ENCODE measurements around the gene NOX3.

NOX3 gene

DNA sequence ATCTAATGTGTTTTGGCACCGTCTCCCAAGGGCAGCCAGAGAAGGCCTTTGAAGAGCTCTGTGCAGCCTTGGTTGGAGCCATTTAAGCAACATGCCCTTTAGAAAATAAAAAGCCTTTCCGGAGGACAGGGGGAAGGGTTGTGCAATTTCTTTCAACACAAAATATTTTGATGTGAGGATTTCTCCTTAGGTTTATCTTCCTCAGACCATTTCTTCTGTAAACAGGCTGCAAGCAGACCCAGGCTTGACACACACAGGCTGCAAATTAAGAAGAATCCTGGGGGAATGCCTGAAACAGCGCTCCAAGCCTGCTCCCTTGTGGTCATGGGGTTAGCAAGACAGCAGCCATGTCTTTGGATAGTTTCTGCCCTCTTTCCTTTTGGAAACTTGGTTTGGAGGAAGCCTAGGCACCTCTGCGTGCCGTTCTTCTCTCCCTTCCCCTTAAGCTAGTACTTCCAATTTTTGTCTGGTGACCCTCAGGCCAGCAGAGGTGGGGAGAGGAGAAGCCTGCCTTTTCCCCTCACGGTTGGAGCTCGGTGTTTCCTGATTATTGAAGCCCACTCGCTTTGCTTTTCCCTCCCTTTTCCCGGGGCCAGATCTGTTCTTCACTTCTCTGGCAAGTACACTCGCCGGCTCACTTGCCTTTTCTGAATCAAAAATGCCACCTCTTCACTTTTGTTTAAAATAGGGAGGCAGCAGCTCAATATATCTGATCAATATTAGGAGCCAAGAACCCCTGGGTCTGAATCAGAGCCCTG lies 39.6 kb upstream of the NOX3 start:
- Histone ChIP-seq H3K9me2 (replicated peaks; ENCODE audit: low read depth, low read length) (no peaks in the 10 kb centered on the region), H3K9ac (ENCODE audit: low read depth, low read length, poor library complexity, severe bottlenecking) (no peak overlapping the region), H3K27me3 (ENCODE audit: insufficient read depth, low read length, poor library complexity, severe bottlenecking) (no peaks in the 10 kb centered on the region), H3K36me3 (ENCODE audit: insufficient read depth, low read length) (no peaks in the 10 kb centered on the region), H3K4me3 (ENCODE audit: low read length, poor library complexity, severe bottlenecking) (no peak overlapping the region), H3F3A (ENCODE audit: low read depth) (no peaks in the 10 kb centered on the region), H3K79me2 (ENCODE audit: insufficient read depth, low read length) (no peaks in the 10 kb centered on the region), H2AFZ (ENCODE audit: low read length) (no peak overlapping the region), H3K9me3 (ENCODE audit: insufficient read depth, low read depth, low read length) (no peaks in the 10 kb centered on the region), H4K20me1 (ENCODE audit: insufficient read depth, low read length, poor library complexity, severe bottlenecking) (no peaks in the 10 kb centered on the region), H3K4me2 (ENCODE audit: low read depth, low read length, poor library complexity, severe bottlenecking) (no peak overlapping the region), H3K4me1 (ENCODE audit: insufficient read depth, low read length, poor library complexity, severe bottlenecking) (no peaks in the 10 kb centered on the region)
- TF ChIP-seq EZH2phosphoT487 (IDR thresholded peaks at IDR 0.05; ENCODE audit: borderline replicate concordance) = no peak
- TF ChIP-seq, protein P1, sequence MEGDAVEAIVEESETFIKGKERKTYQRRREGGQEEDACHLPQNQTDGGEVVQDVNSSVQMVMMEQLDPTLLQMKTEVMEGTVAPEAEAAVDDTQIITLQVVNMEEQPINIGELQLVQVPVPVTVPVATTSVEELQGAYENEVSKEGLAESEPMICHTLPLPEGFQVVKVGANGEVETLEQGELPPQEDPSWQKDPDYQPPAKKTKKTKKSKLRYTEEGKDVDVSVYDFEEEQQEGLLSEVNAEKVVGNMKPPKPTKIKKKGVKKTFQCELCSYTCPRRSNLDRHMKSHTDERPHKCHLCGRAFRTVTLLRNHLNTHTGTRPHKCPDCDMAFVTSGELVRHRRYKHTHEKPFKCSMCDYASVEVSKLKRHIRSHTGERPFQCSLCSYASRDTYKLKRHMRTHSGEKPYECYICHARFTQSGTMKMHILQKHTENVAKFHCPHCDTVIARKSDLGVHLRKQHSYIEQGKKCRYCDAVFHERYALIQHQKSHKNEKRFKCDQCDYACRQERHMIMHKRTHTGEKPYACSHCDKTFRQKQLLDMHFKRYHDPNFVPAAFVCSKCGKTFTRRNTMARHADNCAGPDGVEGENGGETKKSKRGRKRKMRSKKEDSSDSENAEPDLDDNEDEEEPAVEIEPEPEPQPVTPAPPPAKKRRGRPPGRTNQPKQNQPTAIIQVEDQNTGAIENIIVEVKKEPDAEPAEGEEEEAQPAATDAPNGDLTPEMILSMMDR (conservative IDR thresholded peaks at IDR 0.05; ENCODE audit: low read length) = 0 out of 2 replicates have a peak, but pooled peaks have one; percentile 14

DNA sequence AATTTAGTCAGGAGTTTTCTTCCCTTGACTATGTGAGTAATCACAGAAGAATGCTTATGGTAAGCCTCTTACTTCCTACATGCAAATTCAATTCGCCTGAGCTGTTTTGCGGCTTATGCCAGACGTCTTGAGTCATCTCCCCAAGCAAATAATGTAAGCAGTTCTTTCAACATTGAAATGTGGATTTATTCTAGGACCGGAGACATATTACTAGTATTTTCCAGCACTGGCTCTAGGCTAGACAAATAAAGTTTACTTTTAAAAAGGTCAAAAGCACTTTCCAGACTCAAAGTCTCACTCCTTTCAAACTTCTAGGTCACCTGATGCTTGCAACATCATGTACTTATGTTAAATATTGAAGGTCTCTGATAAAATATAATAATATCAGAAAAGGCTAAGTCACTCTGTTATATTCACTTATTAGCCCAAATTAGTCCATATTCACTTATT lies 38.1 kb upstream of the NOX3 start:
- Histone ChIP-seq H4K20me1 (ENCODE audit: insufficient read depth, low read length, poor library complexity, severe bottlenecking) (no peaks in the 10 kb centered on the region), H3F3A (ENCODE audit: low read depth) (no peaks in the 10 kb centered on the region), H3K36me3 (ENCODE audit: insufficient read depth, low read length) (no peaks in the 10 kb centered on the region), H2AFZ (ENCODE audit: low read length) (no peak overlapping the region), H3K4me3 (ENCODE audit: low read length, poor library complexity, severe bottlenecking) (no peak overlapping the region), H3K79me2 (ENCODE audit: insufficient read depth, low read length) (no peaks in the 10 kb centered on the region), H3K27me3 (ENCODE audit: insufficient read depth, low read length, poor library complexity, severe bottlenecking) (no peaks in the 10 kb centered on the region), H3K4me2 (ENCODE audit: low read depth, low read length, poor library complexity, severe bottlenecking) (no peak overlapping the region), H3K9me2 (replicated peaks; ENCODE audit: low read depth, low read length) (no peaks in the 10 kb centered on the region), H3K9me3 (ENCODE audit: insufficient read depth, low read depth, low read length) (no peaks in the 10 kb centered on the region), H3K4me1 (ENCODE audit: insufficient read depth, low read length, poor library complexity, severe bottlenecking) (no peaks in the 10 kb centered on the region), H3K9ac (ENCODE audit: low read depth, low read length, poor library complexity, severe bottlenecking) (no peak overlapping the region)
- no peak for TF ChIP-seq EZH2phosphoT487 (IDR thresholded peaks at IDR 0.05; ENCODE audit: borderline replicate concordance)

DNA sequence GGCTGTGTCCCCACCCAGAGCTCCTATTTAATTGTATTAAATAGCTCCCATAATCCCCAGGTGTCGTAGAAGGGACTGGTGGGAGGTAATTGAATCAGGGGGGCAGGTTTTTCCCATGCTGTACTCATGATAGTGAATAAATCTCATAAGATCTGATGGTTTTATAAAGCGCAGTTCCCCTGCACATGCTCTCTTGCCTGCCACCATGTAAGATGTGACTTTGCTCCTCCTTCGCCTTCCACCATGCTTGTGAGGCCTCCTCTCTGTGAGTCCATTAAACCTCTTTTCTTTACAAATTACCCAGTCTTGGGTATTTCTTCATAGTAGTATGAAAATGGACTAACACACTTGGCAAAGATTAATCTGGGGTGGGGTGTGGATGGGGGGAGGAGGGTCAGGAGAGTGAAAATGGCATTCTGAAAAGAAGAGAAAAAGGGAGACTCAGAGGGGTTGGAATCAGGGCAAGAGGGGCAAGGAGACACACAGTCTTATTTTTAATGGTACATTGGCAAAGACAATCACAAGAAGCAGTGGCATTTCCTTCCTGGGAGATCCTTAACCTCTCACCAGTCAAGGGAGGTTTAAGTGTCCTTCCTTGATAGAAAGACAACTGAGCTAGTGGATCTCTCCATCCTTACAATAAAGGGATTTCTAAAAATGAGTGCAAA lies 37.5 kb upstream of the NOX3 start:
- no peaks in the 10 kb centered on the region for H3K27me3 ChIP-seq (ENCODE audit: insufficient read depth, low read length, poor library complexity, severe bottlenecking)
- no peak for TF ChIP-seq EZH2phosphoT487 (IDR thresholded peaks at IDR 0.05; ENCODE audit: borderline replicate concordance)
- TF ChIP-seq, protein P1 (conservative IDR thresholded peaks at IDR 0.05; ENCODE audit: low read length) = no peak
- no peak overlapping the region for H3K9ac ChIP-seq (ENCODE audit: low read depth, low read length, poor library complexity, severe bottlenecking)
- no peaks in the 10 kb centered on the region for H3K79me2 ChIP-seq (ENCODE audit: insufficient read depth, low read length)
- no peak overlapping the region for H2AFZ ChIP-seq (ENCODE audit: low read length)
- no peaks in the 10 kb centered on the region for H3K4me1 ChIP-seq (ENCODE audit: insufficient read depth, low read length, poor library complexity, severe bottlenecking)
- H3K4me3 ChIP-seq (ENCODE audit: low read length, poor library complexity, severe bottlenecking) = no peak overlapping the region
- no peaks in the 10 kb centered on the region for H3K9me2 ChIP-seq (replicated peaks; ENCODE audit: low read depth, low read length)
- no peaks in the 10 kb centered on the region for H4K20me1 ChIP-seq (ENCODE audit: insufficient read depth, low read length, poor library complexity, severe bottlenecking)
- H3K9me3 ChIP-seq (ENCODE audit: insufficient read depth, low read depth, low read length) = no peaks in the 10 kb centered on the region
- H3K4me2 ChIP-seq (ENCODE audit: low read depth, low read length, poor library complexity, severe bottlenecking) = no peak overlapping the region
- H3F3A ChIP-seq (ENCODE audit: low read depth) = no peaks in the 10 kb centered on the region
- no peaks in the 10 kb centered on the region for H3K36me3 ChIP-seq (ENCODE audit: insufficient read depth, low read length)
